CD4-positive, alpha-beta T cell treated with Interleukin-17A for 4 hours (primary cell): ENCODE data around the gene TRIL.

Experiments
- DNase-seq: peaks from one replicate; pipeline ENCODE4 v3.0.0-alpha.2; 2020; ENCODE audit warnings: mixed read lengths

The TRIL gene

DNA sequence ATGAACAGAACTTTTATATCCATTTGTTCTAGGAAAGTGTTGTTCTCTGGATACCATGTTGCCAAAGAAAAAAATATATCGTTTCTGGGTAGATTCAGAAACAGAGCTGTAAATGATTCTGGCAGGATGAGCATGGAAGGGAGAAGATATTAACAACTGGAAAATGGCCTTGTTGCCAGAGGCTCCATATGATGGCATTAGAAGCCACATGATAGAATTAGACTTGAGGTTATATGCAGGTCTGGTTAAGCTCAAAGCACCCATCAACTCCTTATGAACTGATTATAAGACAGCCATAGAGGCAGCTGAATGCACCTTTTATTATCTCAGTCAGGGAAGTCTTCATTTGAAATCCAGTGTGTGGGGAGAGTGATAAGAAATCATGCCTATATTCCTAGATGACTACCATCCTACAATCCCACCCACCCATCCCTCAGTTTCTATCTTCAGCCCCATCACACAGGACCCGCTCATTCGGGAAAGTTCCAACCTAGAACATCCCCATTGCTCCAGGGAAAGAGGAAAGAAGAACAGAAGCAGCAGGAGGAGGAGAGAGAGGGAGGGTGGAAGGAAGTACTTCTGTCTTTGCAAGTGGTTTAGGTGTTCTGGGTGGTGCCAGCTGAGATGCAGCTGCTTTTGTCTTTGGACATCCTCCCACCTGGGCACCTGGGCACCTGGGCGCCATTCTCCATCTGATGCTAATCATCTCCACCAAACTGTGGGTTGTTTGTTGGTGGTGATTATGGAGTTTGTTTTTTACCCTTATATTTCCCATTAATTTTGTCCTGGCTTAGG lies 25.5 kb upstream of the TRIL start:
- DNase-seq: no peak

- DNase-seq: no peak
These were observed 23.0 kb upstream of the TRIL start for GRCh38 chr7:28981161-28981465.

DNA sequence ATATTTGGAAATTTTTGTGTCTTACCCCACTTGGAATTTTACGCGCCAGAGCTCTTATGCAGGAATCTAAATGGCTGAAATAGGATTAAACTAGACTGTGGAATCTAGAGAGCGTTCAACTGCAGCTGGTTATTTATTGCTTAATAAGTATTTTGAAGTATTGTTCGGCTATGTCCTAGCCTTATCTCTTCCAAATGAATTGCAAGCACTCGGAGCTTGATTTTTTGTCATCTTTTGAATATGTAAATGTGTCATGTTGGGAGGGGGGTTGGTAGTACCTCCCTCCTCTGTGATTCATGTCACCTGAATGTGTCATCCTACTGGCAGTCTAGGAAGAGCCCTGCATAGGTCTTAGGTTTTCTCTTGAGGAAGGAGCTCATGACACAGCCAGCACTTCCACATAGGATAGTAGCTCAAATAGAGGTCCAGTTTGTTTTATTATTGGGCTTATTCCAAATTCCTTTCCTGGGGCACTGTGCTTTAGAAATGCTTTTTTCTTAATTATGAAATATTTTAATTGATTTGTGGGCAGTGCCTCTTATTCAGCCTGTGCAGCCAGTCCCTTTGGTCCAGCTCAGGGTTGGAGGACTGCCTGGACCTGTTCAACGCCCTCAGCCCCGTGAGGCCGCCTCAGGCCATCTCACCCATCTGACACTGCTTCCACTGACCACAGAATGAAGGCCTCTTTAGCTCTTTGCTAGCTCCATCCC lies 22.5 kb upstream of the TRIL start:
- DNase-seq: no peak

DNA sequence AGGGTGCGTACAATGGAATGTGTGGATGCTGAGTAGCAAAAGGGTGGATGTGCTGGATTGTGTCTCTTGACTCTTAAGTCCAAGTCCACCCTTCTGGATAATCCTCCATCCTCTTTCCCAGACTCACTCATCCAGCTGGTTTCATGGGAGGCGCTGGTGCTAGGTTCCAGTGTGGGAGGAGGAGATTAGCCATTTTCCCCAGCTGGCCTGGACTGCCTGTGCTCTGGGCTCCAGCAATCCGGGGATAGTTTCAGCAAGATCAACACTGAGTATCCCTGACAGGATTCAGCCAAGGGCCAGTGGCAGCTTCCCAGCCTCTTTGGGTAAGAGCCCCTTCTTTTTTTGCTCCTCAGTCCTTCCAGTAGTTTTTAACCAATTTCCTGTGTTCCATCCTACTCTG lies 21.6 kb upstream of the TRIL start:
- DNase-seq: no peak

DNA sequence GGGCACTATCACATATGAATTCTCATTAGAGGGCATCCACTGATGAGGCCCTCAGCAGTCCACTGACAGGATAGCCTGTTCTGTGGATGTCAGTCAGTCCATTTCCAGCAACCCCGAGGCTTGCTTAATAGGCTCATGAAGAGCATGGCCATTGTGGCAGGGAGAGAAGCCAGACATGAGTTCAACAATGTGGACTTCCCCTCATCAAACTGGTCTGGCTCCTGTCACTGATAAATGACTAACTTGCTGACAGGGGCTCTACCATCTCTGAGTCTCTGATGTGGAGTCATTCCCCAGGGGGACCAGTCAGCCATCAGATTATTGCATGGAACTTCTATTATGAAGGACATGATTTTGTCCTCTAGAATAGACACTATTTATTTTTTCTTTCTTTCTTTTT lies 19.8 kb upstream of the TRIL start:
- DNase-seq: no peak

GRCh38 chr7:28976022-28976421 lies 17.9 kb upstream of the TRIL start:
- DNase-seq: no peak

- no peak for DNase-seq
These were observed 15.5 kb upstream of the TRIL start for GRCh38 chr7:28973591-28973990.

DNA sequence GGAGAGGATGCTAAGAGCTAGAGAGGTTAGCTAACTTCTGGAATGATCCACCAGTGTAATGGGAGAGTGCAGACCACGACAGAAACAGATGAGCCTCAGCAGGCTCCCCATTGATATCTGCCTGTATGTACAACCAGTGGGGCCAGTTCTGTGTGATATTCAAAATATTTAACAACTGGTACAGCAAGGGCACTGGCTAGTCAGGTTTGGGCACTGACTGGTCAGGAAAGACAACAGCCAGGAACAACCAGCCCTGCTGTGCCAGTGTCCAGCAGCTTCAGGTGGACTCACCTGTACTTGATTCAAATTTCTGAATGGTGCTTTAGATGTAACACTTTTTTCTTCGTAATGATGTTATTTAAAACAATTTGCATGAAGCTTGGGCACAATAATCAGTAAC lies 5.9 kb upstream of the TRIL start:
- no peak for DNase-seq

DNA sequence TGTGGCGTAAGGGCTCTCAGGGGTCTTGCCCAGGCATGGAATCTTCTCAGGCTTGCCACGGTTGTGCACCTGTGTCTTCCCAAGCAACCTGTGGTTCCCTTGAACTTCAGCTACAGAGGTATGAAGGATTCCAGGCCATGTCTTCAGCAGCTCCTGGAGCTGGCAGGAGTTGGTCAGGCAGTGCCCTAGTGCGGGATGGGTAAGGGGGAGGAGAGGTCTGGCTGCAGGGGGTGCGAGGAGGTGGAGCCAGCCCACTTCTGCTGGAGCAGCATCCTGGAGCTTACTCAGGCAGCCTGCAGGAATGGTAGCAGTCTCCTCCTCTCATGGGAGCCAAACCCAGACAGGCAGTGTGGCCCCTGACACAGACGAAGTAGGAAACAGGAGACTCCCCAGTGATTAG lies 3.8 kb upstream of the TRIL start:
- no peak for DNase-seq

GRCh38 chr7:28960071-28960840 lies 2.1 kb upstream of the TRIL start:
- DNase-seq: no peak

- no peak for DNase-seq
These were observed 834 bp upstream of the TRIL start for GRCh38 chr7:28958980-28959347.

DNA sequence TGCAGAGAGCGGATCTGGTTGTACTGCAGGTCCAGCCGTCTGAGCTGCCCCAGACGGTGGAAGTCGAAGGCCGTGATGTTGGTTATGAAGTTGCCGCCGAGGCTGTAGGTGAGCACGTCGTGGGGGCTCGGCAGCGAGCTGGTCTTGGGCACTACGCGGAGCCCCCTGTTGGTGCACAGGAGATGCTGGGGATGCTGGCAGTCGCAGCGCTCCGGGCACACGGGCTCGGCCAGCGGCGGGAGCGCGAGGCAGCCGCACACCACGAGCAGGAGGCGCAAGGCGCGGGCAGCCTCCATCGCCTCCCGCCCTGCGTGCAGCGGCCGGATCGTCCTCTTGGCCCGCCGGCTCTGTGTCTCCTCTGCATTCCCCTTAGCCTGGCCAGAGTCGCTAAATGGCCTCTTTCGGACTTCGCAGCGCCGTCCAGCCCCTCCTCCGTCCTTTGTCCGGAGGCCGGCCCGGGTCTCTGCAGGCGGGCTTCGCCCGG lies 337 bp downstream of the TRIL start:
- no peak for DNase-seq

DNA sequence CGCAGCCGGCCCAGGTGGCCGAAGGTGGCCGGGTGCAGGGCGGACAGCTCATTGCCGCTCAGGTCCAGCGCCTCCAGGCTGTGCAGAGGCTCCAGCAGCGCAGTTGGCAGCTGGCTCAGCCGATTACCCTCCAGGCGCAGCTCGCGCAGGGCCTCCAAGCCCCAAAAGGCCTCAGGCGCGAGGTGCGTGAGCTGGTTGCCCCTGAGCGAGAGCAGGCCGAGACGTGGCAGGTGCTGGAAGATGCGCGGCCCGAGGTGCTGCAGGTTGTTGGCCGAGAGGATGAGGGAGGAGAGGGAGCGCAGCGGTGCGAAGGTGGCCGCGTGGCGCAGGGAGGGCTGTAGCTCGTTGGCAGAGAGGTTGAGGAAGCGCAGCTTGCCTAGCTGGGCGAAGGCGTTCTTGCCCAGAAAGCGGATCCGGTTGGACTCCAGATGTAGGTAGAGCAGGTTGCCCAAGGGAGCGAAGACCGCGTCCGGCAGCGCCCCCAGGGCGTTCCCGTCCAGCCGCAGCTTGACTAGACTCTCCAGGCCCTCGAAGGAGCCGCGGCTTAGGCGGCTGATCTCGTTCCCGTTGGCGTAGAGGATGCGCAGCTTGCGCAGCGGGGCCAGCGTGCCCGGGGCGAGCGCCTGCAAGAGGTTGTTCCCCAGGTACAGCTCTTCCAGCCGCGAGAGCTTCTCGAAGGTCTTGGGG lies 923 bp downstream of the TRIL start:
- no peak for DNase-seq

DNA sequence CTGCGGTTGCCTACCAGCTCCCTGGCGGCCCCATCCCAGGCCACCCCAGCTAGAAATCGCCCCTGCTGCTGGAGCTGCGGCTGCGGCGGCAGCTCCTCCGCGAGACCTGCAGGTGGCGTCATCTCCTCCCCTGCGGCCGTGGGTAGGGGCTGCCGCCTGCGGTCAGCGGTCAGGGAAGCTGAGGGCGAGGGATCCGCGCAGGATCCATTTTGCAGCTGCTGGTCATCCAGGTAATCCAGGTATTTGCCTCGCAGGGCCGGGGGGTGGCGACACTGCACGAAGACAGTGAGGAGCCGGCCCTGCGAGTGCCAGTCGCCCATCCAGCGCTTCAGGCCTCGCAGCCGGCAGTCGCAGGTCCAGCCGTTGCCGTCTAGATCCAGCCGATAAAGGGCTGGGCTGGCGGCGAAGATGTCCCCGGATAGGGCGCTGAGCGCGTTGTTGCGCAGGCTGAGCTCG lies 1.5 kb downstream of the TRIL start:
- DNase-seq: no peak

- DNase-seq: peak; percentile 19
These were observed 2.2 kb downstream of the TRIL start for GRCh38 chr7:28955718-28956607.

DNA sequence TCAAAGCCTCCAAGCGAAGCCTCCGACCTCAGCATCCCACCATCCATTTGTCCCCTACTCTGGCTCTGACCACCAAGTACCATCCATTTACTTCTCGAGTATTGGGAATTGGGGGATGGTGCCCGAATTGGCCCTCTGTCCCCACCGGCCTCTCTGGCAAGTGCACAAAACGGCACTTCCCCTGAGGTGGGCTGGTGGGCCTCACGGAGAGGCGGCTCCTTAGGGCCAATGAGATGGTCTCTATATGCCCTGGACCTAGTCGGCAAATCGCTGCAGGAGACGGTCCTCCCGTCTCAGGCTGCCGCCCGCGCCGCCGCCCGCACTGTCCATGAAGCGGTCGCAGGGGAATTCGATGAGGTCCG lies 2.8 kb downstream of the TRIL start:
- DNase-seq: no peak

- no peak for DNase-seq
These were observed 3.2 kb downstream of the TRIL start for GRCh38 chr7:28954946-28955345.

GRCh38 chr7:28954471-28954870 lies 3.7 kb downstream of the TRIL start:
- no peak for DNase-seq

DNA sequence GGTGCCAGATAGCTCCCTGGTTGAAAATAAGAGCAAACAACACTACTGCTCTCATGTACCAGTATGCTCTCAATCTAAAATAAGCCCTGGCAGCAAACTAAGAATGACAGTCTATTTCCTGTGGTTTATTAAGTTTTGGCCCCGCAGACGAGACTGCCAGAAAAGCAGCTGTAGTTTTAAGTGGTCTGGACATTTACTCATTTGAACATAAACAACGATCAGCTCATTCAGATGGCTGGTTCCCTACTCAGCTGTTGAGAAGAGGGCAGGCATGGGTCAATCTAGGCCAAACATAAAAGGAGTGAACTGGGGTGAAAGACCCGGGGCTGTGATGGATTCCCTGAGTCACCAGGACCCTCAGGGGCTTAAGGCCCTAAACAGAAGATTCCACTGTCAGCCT lies 4.5 kb downstream of the TRIL start:
- DNase-seq: no peak

- DNase-seq: no peak
These were observed 16.0 kb downstream of the TRIL start for GRCh38 chr7:28942168-28942567.

GRCh38 chr7:28941633-28942032 lies 16.5 kb downstream of the TRIL start:
- DNase-seq: no peak

- DNase-seq: no peak
These were observed 17.3 kb downstream of the TRIL start for GRCh38 chr7:28940741-28941384.
